ENCODE data around the gene BCL7A. TPM values are rescaled to one million over a fixed set of nuclear protein-coding genes. Genes with fewer than 3 reads are reported as not detected.

Gene BCL7A
- total RNA-seq, 1 experiment from 2014 or later: 14.4 TPM

DNA sequence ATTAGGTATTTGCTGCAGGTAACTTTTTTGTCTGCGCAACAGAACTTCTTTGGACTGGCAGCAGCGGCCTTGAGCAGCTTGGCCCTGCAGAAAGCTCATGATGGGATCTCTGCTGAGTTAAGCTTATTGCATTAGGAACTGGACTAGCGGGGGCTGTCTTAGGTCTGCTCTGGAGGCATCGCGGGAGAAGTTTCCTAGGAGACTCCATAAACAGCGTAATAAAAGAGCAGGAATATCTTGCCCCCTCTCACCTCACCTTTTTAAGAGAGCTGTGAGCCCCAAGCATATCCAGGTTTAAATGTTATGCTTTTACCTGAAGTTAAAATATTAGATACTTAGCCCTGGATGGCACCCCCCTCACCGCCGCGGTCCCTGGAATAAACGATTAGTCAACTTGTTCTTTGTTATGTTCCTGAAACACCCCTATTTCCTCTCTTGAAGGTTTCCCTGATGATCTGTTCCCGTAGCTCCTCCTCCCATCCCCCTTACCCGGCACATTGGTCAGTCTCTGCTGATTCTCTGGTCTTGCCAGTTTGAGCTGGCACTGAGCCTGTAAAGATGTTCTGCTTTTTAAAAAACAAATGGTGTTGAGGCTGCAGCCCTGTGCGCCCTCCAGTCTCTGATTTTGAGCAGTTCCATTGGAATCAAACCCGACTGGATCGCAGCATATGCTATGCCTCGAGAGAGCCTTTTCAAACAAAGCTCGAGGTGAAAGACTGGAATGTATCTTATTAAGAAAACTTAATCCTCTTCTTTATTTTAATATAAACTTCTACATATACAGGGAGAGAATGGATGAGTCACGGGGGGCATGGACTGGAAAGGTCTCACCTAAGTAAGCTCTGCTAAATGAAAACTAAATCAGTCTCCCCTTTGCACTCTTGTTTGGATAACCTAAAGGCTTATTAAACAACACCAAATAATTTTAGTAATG is 58.7 kb downstream of the BCL7A start:
- in situ Hi-C loops (cut with HindIII; ENCODE audit: low pct_unique_long_range_greater_than_20kb, low sequenced_read_pairs): no loop called here
- peak; percentile 51 for DNase-seq (ENCODE audit: low read depth, low spot score)

DNA sequence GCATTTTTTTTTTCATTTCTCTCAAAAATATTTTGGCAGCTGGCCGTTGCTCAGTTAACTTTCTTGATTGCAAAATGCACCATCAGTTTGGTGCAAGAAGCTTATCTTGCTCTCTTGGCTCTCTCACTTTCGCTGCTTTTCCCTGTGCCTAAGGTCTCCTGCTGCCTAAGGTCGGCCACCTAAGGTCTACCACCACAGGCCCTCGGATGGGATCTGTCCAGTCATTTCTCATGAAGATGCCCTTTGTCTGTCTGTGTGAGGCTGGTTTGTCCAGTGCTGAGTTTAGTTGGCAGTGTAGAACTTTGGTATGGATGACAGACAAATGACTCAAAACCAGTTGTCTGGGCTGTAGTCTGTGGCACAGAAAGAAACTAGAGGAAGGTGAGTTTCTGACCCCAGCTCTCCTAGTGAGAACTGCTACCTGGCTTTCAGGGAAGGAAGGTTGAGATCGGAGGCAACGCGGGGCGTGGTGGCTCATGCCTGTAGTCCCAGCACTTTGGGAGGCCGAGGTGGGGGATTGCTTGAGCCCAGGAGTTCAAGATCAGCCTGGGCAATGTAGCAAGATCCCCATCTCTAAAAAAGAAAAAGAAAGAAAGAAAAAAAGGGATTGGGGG is 59.5 kb downstream of the BCL7A start:
- in situ Hi-C loops (cut with HindIII; ENCODE audit: low pct_unique_long_range_greater_than_20kb, low sequenced_read_pairs): no loop called here
- no peak for DNase-seq (ENCODE audit: low read depth, low spot score)

DNA sequence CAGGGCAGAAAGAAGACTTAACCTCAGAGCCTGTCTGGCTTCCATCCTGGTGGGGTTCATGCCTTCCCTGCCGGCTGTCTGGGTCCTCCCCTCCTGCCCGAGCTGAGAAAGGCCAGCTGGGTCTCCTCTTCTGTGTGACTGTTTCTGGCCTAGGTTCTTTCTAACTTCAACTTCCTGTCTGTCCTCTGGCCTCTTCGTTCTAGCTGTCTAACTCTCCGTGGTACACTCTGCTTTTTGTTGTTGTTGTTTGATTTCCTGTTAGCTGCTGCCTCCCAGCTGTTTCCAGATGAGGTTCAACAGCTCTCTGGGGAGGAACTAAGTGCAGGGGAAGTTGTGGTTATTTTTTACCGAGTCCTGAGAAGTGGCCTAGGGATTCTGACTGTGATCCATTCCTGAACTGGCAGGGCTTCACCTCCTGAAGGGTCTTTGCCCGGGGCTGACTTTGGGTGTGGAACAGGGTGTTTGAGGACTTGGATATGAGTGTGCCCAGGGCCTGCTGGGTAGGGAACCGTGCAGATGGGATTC is 60.1 kb downstream of the BCL7A start:
- in situ Hi-C loops (cut with HindIII; ENCODE audit: low pct_unique_long_range_greater_than_20kb, low sequenced_read_pairs): no loop called here
- peak; percentile 59 for DNase-seq (ENCODE audit: low read depth, low spot score)

DNA sequence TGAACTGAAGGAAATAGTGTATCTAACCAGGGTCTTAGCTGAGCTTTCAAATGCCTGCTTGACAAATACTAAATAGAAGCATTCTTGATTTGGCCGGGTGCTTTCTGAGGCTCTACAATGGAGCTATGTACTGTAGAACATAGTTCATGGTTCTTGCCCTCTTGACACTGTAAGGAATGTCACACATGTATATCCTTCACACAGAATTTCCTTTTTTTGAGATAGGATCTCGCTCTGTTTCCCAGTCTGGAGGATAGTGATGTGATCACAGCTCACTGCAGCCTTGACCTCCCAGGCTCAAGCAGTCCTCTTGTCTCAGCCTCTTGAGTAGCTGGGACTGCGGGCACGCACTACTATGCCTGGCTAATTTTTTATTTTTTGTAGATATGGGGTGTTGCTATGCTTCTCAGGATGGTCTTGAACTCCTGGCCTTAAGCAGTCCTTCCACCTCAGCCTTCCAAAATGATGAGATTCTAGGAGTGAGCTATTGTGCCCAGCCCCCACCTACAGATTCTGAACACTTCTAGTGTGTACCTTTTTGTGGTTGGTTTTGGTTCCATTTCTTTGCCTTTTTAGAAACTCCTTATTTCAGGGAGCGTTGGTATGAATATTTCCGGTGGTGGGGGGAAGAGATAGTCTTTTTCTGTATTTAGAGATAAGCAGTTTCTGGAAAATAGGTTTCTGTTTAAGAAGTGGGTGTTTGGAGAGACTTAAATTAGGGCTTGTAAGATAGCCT is 61.1 kb downstream of the BCL7A start:
- DNase-seq (ENCODE audit: low read depth, low spot score): no peak
- in situ Hi-C loops (cut with HindIII; ENCODE audit: low pct_unique_long_range_greater_than_20kb, low sequenced_read_pairs): no loop called here

DNA sequence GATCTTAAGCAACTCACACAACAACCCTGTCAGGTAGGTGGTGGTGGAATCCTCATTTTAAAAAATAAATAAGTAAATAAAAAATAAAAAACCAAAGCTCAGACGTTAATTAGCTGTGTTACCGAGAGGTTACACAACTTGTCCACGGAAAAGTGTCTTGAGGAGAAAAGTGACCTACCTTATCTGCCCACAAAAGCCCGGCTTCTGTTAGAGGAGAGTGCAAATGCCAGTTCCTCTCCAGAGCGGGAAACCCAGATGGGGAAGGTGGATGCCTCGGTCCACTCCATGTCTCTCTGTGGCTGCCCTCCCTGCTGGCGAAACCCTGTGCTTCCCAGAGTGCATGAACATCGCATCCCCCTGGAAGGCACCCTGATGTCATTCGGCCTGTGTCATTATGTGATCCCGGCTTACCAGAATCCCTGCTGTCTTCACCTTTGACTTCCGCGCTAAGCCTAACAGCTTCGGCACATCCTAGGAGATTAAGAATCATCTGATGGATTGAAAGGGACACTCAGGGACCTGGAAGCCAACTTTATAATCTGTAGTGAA is 63.2 kb downstream of the BCL7A start:
- in situ Hi-C loops (cut with HindIII; ENCODE audit: low pct_unique_long_range_greater_than_20kb, low sequenced_read_pairs): no loop called here

DNA sequence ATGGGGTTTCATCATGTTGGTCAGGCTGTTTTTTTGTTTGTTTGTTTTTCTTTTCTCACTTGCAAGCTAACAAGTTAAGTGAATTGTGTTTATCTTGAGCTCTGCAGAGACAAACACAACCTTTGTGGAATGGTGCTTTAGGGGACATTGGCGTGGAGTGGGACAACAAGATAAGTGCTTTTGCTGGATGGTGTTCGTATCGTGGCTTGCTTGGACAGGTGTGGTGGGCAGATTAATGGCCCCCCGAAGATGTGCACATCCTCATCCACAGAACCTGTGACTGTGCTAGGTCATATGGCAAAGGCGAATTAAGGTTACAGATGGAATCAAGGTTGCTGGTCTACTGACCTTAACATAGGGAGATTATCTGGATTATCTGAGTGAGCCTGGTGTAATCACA is 63.9 kb downstream of the BCL7A start:
- in situ Hi-C loops (cut with HindIII; ENCODE audit: low pct_unique_long_range_greater_than_20kb, low sequenced_read_pairs): no loop called here
- no peak for DNase-seq (ENCODE audit: low read depth, low spot score)

More for the DNA sequence above, 63.2 kb downstream of the BCL7A start:
- no peak for DNase-seq (ENCODE audit: low read depth, low spot score)

DNA sequence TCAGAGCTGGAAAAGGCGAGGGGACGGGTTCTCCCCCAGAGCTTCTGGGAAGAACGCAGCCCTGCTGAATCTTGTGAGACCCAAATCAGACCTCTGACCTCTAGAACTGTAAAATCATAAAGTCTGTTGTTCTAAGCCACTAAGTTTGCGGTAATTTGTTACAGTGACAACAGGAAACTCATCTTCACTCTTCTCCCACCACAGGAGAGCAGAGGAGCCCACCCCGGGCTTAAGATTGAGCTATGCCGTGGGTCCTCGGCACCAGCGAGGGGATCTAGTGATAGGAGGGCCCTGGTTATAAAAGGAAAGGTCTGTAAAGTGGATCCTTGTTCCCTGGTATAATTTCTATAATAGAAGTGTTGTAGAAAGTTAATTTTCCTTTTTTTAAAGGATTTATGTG is 64.4 kb downstream of the BCL7A start:
- DNase-seq (ENCODE audit: low read depth, low spot score): no peak
- in situ Hi-C loops (cut with HindIII; ENCODE audit: low pct_unique_long_range_greater_than_20kb, low sequenced_read_pairs): no loop called here

DNA sequence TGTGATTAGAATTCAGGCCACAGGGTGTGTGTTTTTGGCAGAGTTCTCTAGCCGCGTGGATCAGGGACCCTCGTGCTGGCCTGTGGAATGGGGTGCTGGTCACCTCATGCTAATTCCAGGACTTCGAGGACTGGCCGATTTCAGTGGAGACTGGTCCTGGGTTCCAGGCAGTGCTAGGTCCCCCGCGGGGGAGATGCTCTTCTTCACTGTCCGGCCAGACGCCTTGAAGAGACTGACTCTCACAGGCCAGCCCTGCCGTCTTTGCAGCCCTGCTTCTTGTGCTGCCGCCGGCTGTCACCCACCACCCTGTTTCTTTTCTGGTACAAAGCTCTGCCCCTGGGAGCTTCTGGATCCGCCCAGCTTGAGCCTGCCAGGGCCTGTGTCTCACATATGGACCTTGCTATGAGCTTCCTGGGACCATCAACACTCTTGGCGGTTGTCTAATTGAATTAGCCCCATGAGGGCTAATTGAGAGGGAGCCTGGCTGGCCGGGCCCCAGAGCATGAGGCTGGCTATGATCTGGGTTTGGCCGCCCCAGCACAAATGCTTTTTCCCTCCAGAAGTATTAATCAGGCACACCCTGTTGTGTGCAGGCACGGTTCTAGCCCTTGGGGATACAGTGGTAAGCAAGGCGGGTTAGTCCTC is 65.1 kb downstream of the BCL7A start:
- in situ Hi-C loops (cut with HindIII; ENCODE audit: low pct_unique_long_range_greater_than_20kb, low sequenced_read_pairs): no loop called here
- no peak for DNase-seq (ENCODE audit: low read depth, low spot score)

DNA sequence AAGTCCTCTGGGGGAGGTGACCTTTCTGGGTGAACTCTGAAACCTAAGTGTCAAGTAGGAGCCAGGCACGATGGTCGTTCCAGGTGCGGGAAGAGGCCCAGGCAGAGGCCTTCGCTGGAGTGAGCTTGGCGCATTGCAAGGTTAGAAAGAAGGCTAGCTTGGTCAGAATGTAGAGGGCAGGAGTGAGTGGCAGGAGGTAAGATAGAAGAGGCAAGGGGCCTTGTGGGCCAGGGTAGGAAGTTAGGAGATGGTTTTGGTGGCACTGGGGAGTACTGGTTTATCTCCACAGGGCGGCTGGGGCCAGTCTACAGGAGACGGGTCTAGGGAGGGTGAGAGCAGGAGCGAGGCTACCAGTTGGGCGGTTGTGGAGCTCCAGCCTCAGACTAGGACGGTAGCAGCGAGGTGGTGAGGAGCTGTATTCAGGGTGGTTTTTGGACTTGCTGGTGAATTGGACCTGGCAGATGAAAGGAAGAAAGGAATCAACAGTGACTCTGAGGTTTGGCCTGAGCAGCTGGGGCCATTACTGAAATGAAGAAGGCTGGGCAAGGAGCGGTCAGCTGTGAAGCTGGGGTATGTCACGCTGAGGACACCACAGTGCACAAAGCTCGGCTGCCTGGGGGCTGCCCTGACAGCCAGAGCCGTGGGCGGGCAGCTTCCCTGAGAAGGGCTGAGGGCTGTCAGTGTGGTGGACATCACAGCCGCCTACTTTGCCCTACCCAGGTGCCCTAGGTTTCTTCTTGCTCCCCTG is 65.9 kb downstream of the BCL7A start:
- in situ Hi-C loops (cut with HindIII; ENCODE audit: low pct_unique_long_range_greater_than_20kb, low sequenced_read_pairs): no loop called here

DNA sequence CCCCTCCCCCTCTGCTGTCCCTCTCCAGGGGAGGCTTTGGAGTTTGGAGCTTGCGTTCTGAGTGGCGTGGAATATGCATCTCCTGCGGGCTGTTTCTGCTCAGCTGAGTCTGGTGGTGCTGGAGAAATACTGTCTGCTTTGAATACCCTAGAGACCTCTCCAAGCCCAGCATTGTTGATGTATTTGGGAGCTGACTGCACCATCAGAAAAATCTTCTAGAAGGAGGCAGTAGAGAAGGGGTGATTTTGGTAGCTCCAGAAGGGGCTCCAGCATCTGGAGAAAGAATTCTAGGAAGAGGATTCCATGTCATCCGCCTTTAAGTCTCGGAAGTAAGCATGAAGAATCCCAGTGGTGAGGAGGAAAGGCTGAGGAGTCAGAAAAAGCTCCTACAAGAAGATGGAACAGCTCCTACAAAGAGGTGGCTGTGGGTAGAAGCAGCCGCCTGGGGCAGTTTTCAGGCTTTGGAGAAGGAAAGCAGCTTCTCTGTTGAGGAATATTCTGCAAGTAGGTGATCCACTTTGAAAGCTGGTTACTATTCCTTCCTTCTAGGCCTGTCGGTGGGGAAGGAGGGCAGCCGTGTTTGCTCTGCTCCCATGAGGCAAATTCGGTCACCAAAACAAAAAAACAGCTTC is 66.6 kb downstream of the BCL7A start:
- DNase-seq (ENCODE audit: low read depth, low spot score): peak; percentile 81
- in situ Hi-C loops (cut with HindIII; ENCODE audit: low pct_unique_long_range_greater_than_20kb, low sequenced_read_pairs): no loop called here

More for the DNA sequence above, 65.9 kb downstream of the BCL7A start:
- DNase-seq (ENCODE audit: low read depth, low spot score): no peak

DNA sequence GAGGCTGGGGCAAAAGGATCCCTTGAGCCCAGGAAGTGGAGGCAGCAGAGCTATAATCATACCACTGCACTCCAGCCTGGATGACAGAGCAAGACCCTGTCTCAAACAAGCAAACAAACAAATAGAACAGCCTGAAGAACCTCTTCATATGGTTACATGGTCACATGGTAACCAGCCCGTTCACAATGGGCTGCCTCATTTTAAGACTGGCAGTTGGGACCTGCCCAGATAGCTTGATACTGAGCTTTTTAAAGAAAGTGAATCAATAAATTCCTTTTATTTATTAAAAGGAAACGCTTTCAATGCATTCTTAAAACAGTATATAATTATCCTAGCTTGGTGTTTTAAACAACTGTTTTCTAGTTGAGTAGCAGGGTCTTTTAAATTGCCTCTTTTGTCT is 67.4 kb downstream of the BCL7A start:
- in situ Hi-C loops (cut with HindIII; ENCODE audit: low pct_unique_long_range_greater_than_20kb, low sequenced_read_pairs): no loop called here
- peak; percentile 92 for DNase-seq (ENCODE audit: low read depth, low spot score)

DNA sequence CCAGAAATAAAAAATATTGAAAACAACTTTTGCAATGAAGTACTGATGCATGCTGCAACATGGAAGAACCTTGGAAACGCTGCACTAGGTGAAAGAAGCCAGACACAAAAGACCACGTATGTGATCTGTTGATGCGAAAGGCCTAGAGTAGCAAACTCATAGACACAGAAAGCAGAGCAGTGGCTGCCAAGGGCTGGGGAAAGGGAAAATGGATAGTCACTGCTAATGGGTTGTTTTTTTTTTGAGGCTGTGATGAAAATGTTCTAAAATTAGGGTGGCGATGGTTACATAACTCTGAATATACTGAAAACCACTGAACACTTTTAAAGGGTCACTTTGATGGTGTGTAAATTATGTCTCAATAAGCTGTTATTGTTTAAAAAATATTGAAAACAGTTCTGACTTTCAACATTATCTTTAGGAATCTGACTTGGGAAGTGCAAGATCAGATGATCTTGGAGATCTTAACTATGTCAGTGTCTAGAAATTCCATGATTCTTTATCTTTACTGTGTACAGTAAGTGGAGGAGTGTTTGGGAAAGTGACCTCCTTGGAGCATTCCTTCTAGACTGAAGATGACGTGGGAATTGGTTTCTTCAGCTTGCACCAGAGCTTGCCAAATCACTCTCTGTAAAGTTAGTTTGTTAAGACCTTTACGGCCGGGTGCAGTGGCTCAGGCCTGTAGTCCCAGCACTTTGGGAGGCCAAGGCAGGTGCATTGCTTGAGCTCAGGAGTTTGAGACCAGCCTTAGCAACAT is 69.3 kb downstream of the BCL7A start:
- in situ Hi-C loops (cut with HindIII; ENCODE audit: low pct_unique_long_range_greater_than_20kb, low sequenced_read_pairs): no loop called here
- DNase-seq (ENCODE audit: low read depth, low spot score): no peak

DNA sequence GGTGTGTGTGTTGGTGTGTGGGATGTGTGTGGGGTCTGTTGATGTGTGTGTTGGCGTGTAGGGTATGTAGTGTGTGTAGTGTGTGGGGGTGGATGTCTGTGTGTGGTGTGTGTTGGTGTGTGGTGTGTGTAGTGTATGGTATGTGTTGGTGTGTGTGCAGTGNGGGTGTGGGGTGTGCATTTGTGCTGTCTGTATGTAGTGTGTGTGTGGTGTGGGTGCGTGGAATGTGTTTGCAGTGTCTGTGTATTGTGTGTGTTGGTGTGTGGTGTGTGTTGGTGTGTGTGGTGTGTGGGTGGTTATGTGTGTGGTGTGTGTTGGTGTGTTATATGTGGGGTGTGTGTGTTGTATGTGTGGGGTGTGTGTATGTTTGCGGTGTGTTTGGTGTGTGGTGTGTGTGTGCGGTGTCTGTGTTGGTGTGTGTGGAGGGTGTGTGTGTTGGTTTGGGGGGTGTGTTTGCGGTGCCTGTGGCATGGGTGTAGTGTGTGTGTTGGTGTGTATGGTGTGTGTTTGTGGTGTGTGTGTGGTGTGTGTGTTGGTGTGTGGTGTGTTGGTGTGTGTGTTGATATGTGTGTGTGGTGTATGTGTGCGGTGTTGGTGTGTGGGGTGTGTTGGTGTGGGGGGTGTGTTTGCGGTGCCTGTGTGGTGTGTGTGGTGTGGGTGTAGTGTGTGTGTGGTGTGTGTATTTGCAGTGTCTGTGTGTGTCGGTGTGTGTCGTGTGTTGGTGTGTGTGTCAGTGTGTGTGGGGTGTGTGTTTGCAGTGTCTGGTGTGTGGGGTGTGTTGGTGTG is 71.6 kb downstream of the BCL7A start:
- in situ Hi-C loops (cut with HindIII; ENCODE audit: low pct_unique_long_range_greater_than_20kb, low sequenced_read_pairs): no loop called here
- no peak for DNase-seq (ENCODE audit: low read depth, low spot score)

DNA sequence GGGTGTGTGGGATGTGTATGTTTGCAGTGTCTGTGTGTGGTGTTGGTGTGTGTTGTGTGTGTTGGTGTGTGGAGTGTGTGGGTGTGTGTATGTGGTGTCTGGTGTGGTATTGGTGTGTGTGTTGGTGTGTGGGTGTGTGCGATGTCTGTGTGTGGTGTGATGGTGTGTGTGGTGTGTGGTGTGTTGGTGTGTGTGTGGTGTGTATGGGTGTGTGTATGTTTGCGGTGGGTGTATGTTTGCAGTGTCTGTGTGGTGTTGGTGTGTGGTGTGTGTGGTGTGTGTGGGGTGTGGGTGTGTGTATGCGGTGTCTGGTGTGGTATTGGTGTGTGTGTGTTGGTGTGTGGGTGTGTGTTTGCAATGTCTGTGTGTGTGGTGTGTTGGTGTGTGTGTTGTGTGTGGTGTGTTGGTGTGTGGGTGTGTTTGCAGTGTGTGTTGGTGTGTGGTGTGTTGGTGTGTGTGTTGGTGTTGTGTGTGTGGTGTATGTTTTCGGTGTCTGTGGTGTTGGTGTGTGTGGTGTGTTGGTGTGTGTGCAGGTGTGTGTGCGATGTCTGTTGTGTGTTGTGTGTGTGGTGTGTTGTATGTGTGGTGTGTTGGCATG is 72.6 kb downstream of the BCL7A start:
- no peak for DNase-seq (ENCODE audit: low read depth, low spot score)
- in situ Hi-C loops (cut with HindIII; ENCODE audit: low pct_unique_long_range_greater_than_20kb, low sequenced_read_pairs): no loop called here

Data from SK-MEL-5 (cell line).